SU-DHL-6 (cell line): ENCODE results near the gene ADGRD1.

Experiments used
- H2AFZ ChIP-seq: fragments of 200-600 bp; sonication (generic); 2 replicates; pipeline ENCODE4 v1.6.1; 2014; ENCODE audit warnings: low read depth, mild to moderate bottlenecking, moderate library complexity, mixed read lengths, antibody characterized with exemption, low read length; ENCODE audit not compliant: severe bottlenecking
- H3F3A ChIP-seq: fragments of 200-600 bp; shearing (Covaris generic); 2 replicates; pipeline ENCODE4 v1.6.0; 2016; ENCODE audit warnings: antibody characterized with exemption, mild to moderate bottlenecking; ENCODE audit not compliant: insufficient read depth
- H3K27ac ChIP-seq: fragments of 200-600 bp; sonication (generic); 2 replicates; pipeline ENCODE4 v1.5.1; 2016; ENCODE audit warnings: low read depth, mild to moderate bottlenecking, low read length, moderate library complexity, mixed read lengths
- H3K27me3 ChIP-seq: fragments of 200-600 bp; sonication (generic), shearing (Covaris generic); 2 replicates; pipeline ENCODE4 v1.6.0; 2014; ENCODE audit warnings: mild to moderate bottlenecking, low read length
- H3K36me3 ChIP-seq: fragments of 200-600 bp; sonication (generic); 2 replicates; pipeline ENCODE4 v1.6.1; 2014; ENCODE audit warnings: mild to moderate bottlenecking, low read length, mixed read lengths
- H3K4me2 ChIP-seq: fragments of 300-600, 200-600 bp; shearing (Covaris generic), sonication (generic); 2 replicates; pipeline ENCODE4 v1.6.0; 2014; ENCODE audit warnings: low read length, low read depth, mild to moderate bottlenecking; ENCODE audit not compliant: poor library complexity, severe bottlenecking
- H3K4me3 ChIP-seq: fragments of 200-600 bp; sonication (generic); 2 replicates; pipeline ENCODE4 v1.5.1; 2014; ENCODE audit warnings: antibody characterized with exemption, low read length, mild to moderate bottlenecking, mixed read lengths; ENCODE audit not compliant: insufficient read depth, poor library complexity, severe bottlenecking
- H3K79me2 ChIP-seq: fragments of 200-600 bp; sonication (generic); 2 replicates; pipeline ENCODE4 v1.6.1; 2014; ENCODE audit warnings: mild to moderate bottlenecking, low read length, moderate library complexity; ENCODE audit not compliant: insufficient read depth
- H3K9ac ChIP-seq: fragments of 200-600 bp; sonication (generic); 2 replicates; pipeline ENCODE4 v1.7.0; 2014; ENCODE audit warnings: mild to moderate bottlenecking, low read length
- H3K9me2 ChIP-seq: fragments of 200-600 bp; sonication (generic); replicated peaks from 2 replicates; pipeline ENCODE4 v1.6.1; 2014; ENCODE audit warnings: low read length; ENCODE audit not compliant: insufficient read depth
- H3K9me3 ChIP-seq: fragments of 200-600 bp; sonication (generic); 2 replicates; pipeline ENCODE4 v1.6.1; 2014; ENCODE audit warnings: low read length, mixed read lengths; ENCODE audit not compliant: insufficient read depth
- H4K20me1 ChIP-seq: fragments of 200-600 bp; sonication (generic); 2 replicates; pipeline ENCODE4 v1.6.1; 2014; ENCODE audit warnings: low read depth, mild to moderate bottlenecking, antibody characterized with exemption, low read length, moderate library complexity, mixed read lengths
- CTCF ChIP-seq: fragments of 200-600 bp; sonication (generic); IDR thresholded peaks from one replicate; pipeline ENCODE4 v1.5.1; 2017; ENCODE audit warnings: antibody characterized with exemption, mild to moderate bottlenecking, low read length, moderate library complexity; ENCODE audit not compliant: insufficient read depth, poor library complexity, severe bottlenecking
- EZH2phosphoT487 ChIP-seq: fragments of 200-600 bp; sonication (generic), shearing (Covaris generic); conservative IDR thresholded peaks from 2 replicates; pipeline ENCODE4 v1.6.1; 2018; ENCODE audit warnings: mild to moderate bottlenecking, antibody characterized with exemption, low read length, moderate library complexity, mixed read lengths

Gene ADGRD1

GRCh38 chr12:131005161-131006035 lies 51.7 kb downstream of the ADGRD1 start:
- TF ChIP-seq CTCF: no peak
- no peak for TF ChIP-seq EZH2phosphoT487
- no peak overlapping the region for H3K27ac ChIP-seq

GRCh38 chr12:131006036-131006735 lies 52.5 kb downstream of the ADGRD1 start:
- Histone ChIP-seq H3K4me2 (no peak overlapping the region), H4K20me1 (no peaks in the 10 kb centered on the region), H2AFZ (no peak overlapping the region), H3K9me3 (no peaks in the 10 kb centered on the region), H3K79me2 (no peaks in the 10 kb centered on the region), H3F3A (no peaks in the 10 kb centered on the region), H3K4me3 (no peak overlapping the region), H3K27ac (no peak overlapping the region), H3K27me3 (no peaks in the 10 kb centered on the region), H3K36me3 (no peaks in the 10 kb centered on the region), H3K9ac (no peak overlapping the region), H3K9me2 (no peaks in the 10 kb centered on the region)
- no peak for TF ChIP-seq EZH2phosphoT487

More at GRCh38 chr12:131005161-131006035, 51.7 kb downstream of the ADGRD1 start:
- H3K27me3 ChIP-seq: no peaks in the 10 kb centered on the region
- H4K20me1 ChIP-seq: no peaks in the 10 kb centered on the region
- no peaks in the 10 kb centered on the region for H3K36me3 ChIP-seq
- no peak overlapping the region for H2AFZ ChIP-seq
- H3F3A ChIP-seq: no peaks in the 10 kb centered on the region
- no peaks in the 10 kb centered on the region for H3K9me3 ChIP-seq
- no peaks in the 10 kb centered on the region for H3K9me2 ChIP-seq
- no peak overlapping the region for H3K9ac ChIP-seq
- no peaks in the 10 kb centered on the region for H3K79me2 ChIP-seq
- no peak overlapping the region for H3K4me3 ChIP-seq
- H3K4me2 ChIP-seq: no peak overlapping the region

GRCh38 chr12:131007031-131007739 lies 53.5 kb downstream of the ADGRD1 start:
- no peak overlapping the region for H3K4me2 ChIP-seq

More at GRCh38 chr12:131007031-131007739, 53.5 kb downstream of the ADGRD1 start:
- Histone ChIP-seq H3K9ac (no peak overlapping the region), H3K36me3 (no peaks in the 10 kb centered on the region), H3K27ac (no peak overlapping the region), H3K79me2 (no peaks in the 10 kb centered on the region), H3K9me2 (no peaks in the 10 kb centered on the region), H4K20me1 (no peaks in the 10 kb centered on the region), H3K27me3 (no peaks in the 10 kb centered on the region), H3K9me3 (no peaks in the 10 kb centered on the region), H3K4me3 (no peak overlapping the region), H2AFZ (no peak overlapping the region), H3F3A (no peaks in the 10 kb centered on the region)
- no peak for TF ChIP-seq EZH2phosphoT487
- no peak for TF ChIP-seq CTCF
